Measurements from ENCODE around the gene ACAP3.
"Not testable (repeated sequence)": the region's sequence is repeated elsewhere in the genome, so short reads cannot be mapped to it uniquely, and the experiment has no call there.

The ACAP3 gene

GRCh38 chr1:1329304-1330210 is 21.8 kb upstream of the ACAP3 start:
- DNase-seq: no peak

GRCh38 chr1:1328254-1328653 is 20.5 kb upstream of the ACAP3 start:
- no peak for DNase-seq

- no peak for DNase-seq
Observed at GRCh38 chr1:1327291-1327690, 19.6 kb upstream of the ACAP3 start.

GRCh38 chr1:1326075-1326605 is 18.4 kb upstream of the ACAP3 start:
- no peak for DNase-seq

GRCh38 chr1:1325288-1326074 is 17.8 kb upstream of the ACAP3 start:
- DNase-seq: no peak

GRCh38 chr1:1324524-1325287 is 17.0 kb upstream of the ACAP3 start, which contains the start of the genes CPTP and INTS11:
Gene CPTP (plus strand): TSS chr1:1324802. CDS start chr1:1326911, 2,109 bp downstream.
Gene INTS11 (minus strand): TSS chr1:1324660. CDS start chr1:1324608, 52 bp downstream.
- peak; percentile 75 to 95 for DNase-seq

GRCh38 chr1:1324084-1324523 is 16.4 kb upstream of the ACAP3 start:
- no peak for DNase-seq

- DNase-seq: no peak
Observed at GRCh38 chr1:1322952-1323351, 15.2 kb upstream of the ACAP3 start.

- no peak for DNase-seq
Observed at GRCh38 chr1:1322418-1322817, 14.7 kb upstream of the ACAP3 start.

- no peak for DNase-seq
Observed at GRCh38 chr1:1321477-1321876, 13.7 kb upstream of the ACAP3 start.

- no peak for DNase-seq
Observed at GRCh38 chr1:1320666-1321448, 13.1 kb upstream of the ACAP3 start.

- DNase-seq: no peak
Observed at GRCh38 chr1:1319646-1319941, 11.9 kb upstream of the ACAP3 start.

GRCh38 chr1:1318777-1319645 is 11.3 kb upstream of the ACAP3 start:
- DNase-seq: no peak

GRCh38 chr1:1318131-1318652 is 10.5 kb upstream of the ACAP3 start:
- DNase-seq: no peak

- DNase-seq: no peak
Observed at GRCh38 chr1:1317420-1317819, 9.7 kb upstream of the ACAP3 start.

GRCh38 chr1:1316199-1316598 is 8.5 kb upstream of the ACAP3 start:
- not testable (repeated sequence) for DNase-seq

GRCh38 chr1:1315435-1315954 is 7.8 kb upstream of the ACAP3 start:
- DNase-seq: no peak

- no peak for DNase-seq
Observed at GRCh38 chr1:1314678-1315335, 7.1 kb upstream of the ACAP3 start.

GRCh38 chr1:1314237-1314586 is 6.5 kb upstream of the ACAP3 start:
- DNase-seq: no peak
